H1 (cell line): ENCODE data around the gene AGXT2. TPM values are rescaled to one million over a fixed set of nuclear protein-coding genes. Genes with fewer than 3 reads are reported as not detected.

Experiments
- CTCF ChIA-PET: fragments of 300-600 bp; sonication (Branson Sonifier 250); formaldehyde crosslinking; loops from one replicate; lab custom pipeline; 2021; ENCODE audit not compliant: partially characterized antibody; lab: Charles Lee
- POLR2A ChIA-PET: fragments of 300-600 bp; sonication (Branson Sonifier 250); formaldehyde crosslinking; loops from one replicate; lab custom pipeline; 2021; ENCODE audit warnings: inconsistent platforms; ENCODE audit not compliant: partially characterized antibody; lab: Charles Lee
- DNase-seq, 2 experiments: peaks; one replicate each; pipeline versions ENCODE4 v3.0.0 to v3.0.0-alpha.2; 2010 to 2022; ENCODE audit warnings: low spot score in 2 of 2, low read depth in 1 of 2, mixed read lengths in 1 of 2
- FAIRE-seq: peaks from 2 replicates; lab custom pipeline; 2011; peaks lifted over from hg19 to GRCh38; lab: Jason Lieb, UNC
- H2AFZ ChIP-seq: 2 replicates; pipeline ENCODE4 v1.8.1; 2012; ENCODE audit warnings: low read length, inconsistent platforms
- H2AK5ac ChIP-seq: 2 replicates; pipeline ENCODE4 v1.6.1; 2013; ENCODE audit warnings: low read depth, low read length
- H2BK120ac ChIP-seq: replicated peaks from 2 replicates; pipeline ENCODE3; 2013; ENCODE audit warnings: low read depth, low read length, inconsistent platforms
- H2BK12ac ChIP-seq: 2 replicates; pipeline ENCODE4 v1.6.1; 2013; ENCODE audit warnings: low read depth, low read length
- H2BK15ac ChIP-seq: 2 replicates; pipeline ENCODE4 v1.6.1; 2013; ENCODE audit warnings: low read length
- H2BK20ac ChIP-seq: 2 replicates; pipeline ENCODE4 v1.6.1; 2013; ENCODE audit warnings: low read length
- H2BK5ac ChIP-seq: 2 replicates; pipeline ENCODE4 v1.6.1; 2013; ENCODE audit warnings: low read depth, low read length
- H3K14ac ChIP-seq: 2 replicates; pipeline ENCODE4 v1.6.1; 2013; ENCODE audit warnings: inconsistent platforms; ENCODE audit not compliant: insufficient read length
- H3K18ac ChIP-seq: 2 replicates; pipeline ENCODE4 v1.6.1; 2013; ENCODE audit warnings: low read length; ENCODE audit errors: extremely low read depth
- H3K23ac ChIP-seq: 2 replicates; pipeline ENCODE4 v1.6.1; 2013; ENCODE audit warnings: inconsistent platforms; ENCODE audit not compliant: insufficient read length
- H3K23me2 ChIP-seq: 2 replicates; pipeline ENCODE4 v1.6.1; 2013; ENCODE audit warnings: low read depth, low read length
- H3K27ac ChIP-seq: 2 replicates; pipeline ENCODE4 v1.6.1; 2011; ENCODE audit warnings: low read depth, low read length, inconsistent platforms
- H3K27me3 ChIP-seq, 4 experiments: replicated peaks in 1 of 4; 1 replicate in 1 of 4; 2 replicates in 3 of 4; pipeline versions ENCODE4 v1.6.1 to v1.8.1; 2011 to 2013; ENCODE audit warnings: low read length in 3 of 4, mild to moderate bottlenecking in 3 of 4, inconsistent platforms in 2 of 4, mixed read lengths in 2 of 4, moderate library complexity in 1 of 4; ENCODE audit not compliant: control insufficient read depth in 3 of 4, insufficient read depth in 3 of 4; ENCODE audit errors: extremely low read depth in 1 of 4
- H3K36me3 ChIP-seq, 4 experiments: 2 replicates each; pipeline versions ENCODE4 v1.6.1 to v1.8.1; 2011 to 2013; ENCODE audit warnings: mild to moderate bottlenecking in 4 of 4, low read length in 3 of 4, moderate library complexity in 2 of 4, control low read depth in 1 of 4, inconsistent platforms in 1 of 4; ENCODE audit not compliant: insufficient read depth in 4 of 4, control insufficient read depth in 2 of 4
- H3K4ac ChIP-seq: replicated peaks from 2 replicates; pipeline ENCODE3; 2013; ENCODE audit warnings: low read length, low read depth, mixed read lengths, inconsistent platforms; ENCODE audit not compliant: insufficient read length
- H3K4me1 ChIP-seq, 4 experiments: replicated peaks in 1 of 4; 1 replicate in 1 of 4; 2 replicates in 3 of 4; pipeline versions ENCODE4 v1.6.1 to v1.8.1; 2011 to 2013; ENCODE audit warnings: low read length in 3 of 4, inconsistent platforms in 2 of 4, mixed read lengths in 1 of 4; ENCODE audit not compliant: insufficient read depth in 4 of 4, control insufficient read depth in 3 of 4
- H3K4me2 ChIP-seq, 2 experiments: 2 replicates each; pipeline versions ENCODE4 v1.6.1 to v1.8.1; 2011 to 2013; ENCODE audit warnings: low read depth in 2 of 2, low read length in 2 of 2, control low read depth in 1 of 2, inconsistent platforms in 1 of 2, mild to moderate bottlenecking in 1 of 2; ENCODE audit not compliant: insufficient read depth in 1 of 2
- H3K4me3 ChIP-seq, 4 experiments: fragments of 200-600, 300-600 bp in 1 of 4; sonication (generic), shearing (Covaris generic), sonication (Bioruptor Twin) in 1 of 4; 2 replicates each; pipeline versions ENCODE4 v1.5.1 to v1.8.1; 2011 to 2016; ENCODE audit warnings: low read length in 4 of 4, low read depth in 3 of 4, control low read depth in 2 of 4, inconsistent platforms in 2 of 4, mild to moderate bottlenecking in 2 of 4, mixed read lengths in 1 of 4, moderate library complexity in 1 of 4; ENCODE audit not compliant: insufficient read depth in 2 of 4; ENCODE audit errors: extremely low read depth in 1 of 4
- H3K56ac ChIP-seq: replicated peaks from 2 replicates; pipeline ENCODE3; 2013; ENCODE audit warnings: low read depth, mild to moderate bottlenecking, mixed read lengths, low read length, inconsistent platforms; ENCODE audit not compliant: insufficient read length
- H3K79me1 ChIP-seq: 2 replicates; pipeline ENCODE4 v1.6.1; 2013; ENCODE audit warnings: low read depth, low read length, control low read depth
- H3K79me2 ChIP-seq, 2 experiments: 2 replicates each; pipeline versions ENCODE4 v1.6.1 to v1.8.1; 2012 to 2013; ENCODE audit warnings: low read length in 2 of 2, mild to moderate bottlenecking in 2 of 2, inconsistent platforms in 1 of 2; ENCODE audit not compliant: insufficient read depth in 2 of 2, control insufficient read depth in 1 of 2
- H3K9ac ChIP-seq, 4 experiments: replicated peaks in 1 of 4; 1 replicate in 1 of 4; 2 replicates in 3 of 4; pipeline versions ENCODE4 v1.6.1 to v1.8.1; 2011 to 2013; ENCODE audit warnings: low read depth in 3 of 4, low read length in 3 of 4, control low read depth in 2 of 4, mild to moderate bottlenecking in 2 of 4, moderate library complexity in 2 of 4, inconsistent platforms in 1 of 4; ENCODE audit errors: extremely low read depth in 1 of 4
- H3K9me3 ChIP-seq, 2 experiments: 2 replicates each; pipeline versions ENCODE4 v1.6.1 to v1.8.1; 2012 to 2013; ENCODE audit warnings: mild to moderate bottlenecking in 2 of 2, moderate library complexity in 2 of 2, control low read depth in 1 of 2, inconsistent platforms in 1 of 2, low read depth in 1 of 2, low read length in 1 of 2, mixed read lengths in 1 of 2; ENCODE audit not compliant: insufficient read depth in 2 of 2
- H4K20me1 ChIP-seq, 2 experiments: replicated peaks in 1 of 2; 2 replicates each; pipeline versions ENCODE3 to v1.8.1; 2011 to 2013; ENCODE audit warnings: inconsistent platforms in 2 of 2, low read length in 2 of 2, mild to moderate bottlenecking in 1 of 2; ENCODE audit not compliant: insufficient read depth in 2 of 2, control insufficient read depth in 1 of 2
- H4K5ac ChIP-seq: 2 replicates; pipeline ENCODE4 v1.6.1; 2013; ENCODE audit warnings: low read length, low read depth, mixed read lengths, inconsistent platforms; ENCODE audit not compliant: insufficient read length
- H4K8ac ChIP-seq: 2 replicates; pipeline ENCODE4 v1.8.0; 2013; ENCODE audit warnings: mild to moderate bottlenecking, moderate library complexity, low read length, inconsistent platforms; ENCODE audit not compliant: insufficient read depth; ENCODE audit errors: extremely low read depth
- H4K91ac ChIP-seq: replicated peaks from 2 replicates; pipeline ENCODE3; 2013; ENCODE audit warnings: low read length, mixed read lengths, inconsistent platforms; ENCODE audit not compliant: insufficient read length
- CBX8 ChIP-seq: fragments of 300-800, 300-1000 bp; sonication (generic); IDR thresholded peaks from 2 replicates; pipeline ENCODE4 v1.7.1; 2016; ENCODE audit warnings: low read depth, low read length, borderline replicate concordance
- CEBPB ChIP-seq: IDR thresholded peaks from 2 replicates; pipeline ENCODE4 v1.6.1; 2012; ENCODE audit warnings: low read depth, low read length
- CREB1 ChIP-seq: IDR thresholded peaks from 2 replicates; pipeline ENCODE4 v1.6.1; 2012; ENCODE audit warnings: inconsistent platforms
- EGR1 ChIP-seq: IDR thresholded peaks from 2 replicates; pipeline ENCODE4 v1.6.1; 2011; ENCODE audit warnings: low read depth, low read length, borderline replicate concordance
- FOSL1 ChIP-seq: IDR thresholded peaks from 2 replicates; pipeline ENCODE4 v1.6.1; 2011; ENCODE audit warnings: mild to moderate bottlenecking, low read depth, low read length, moderate library complexity; ENCODE audit not compliant: insufficient read depth
- JUND ChIP-seq: IDR thresholded peaks from 2 replicates; pipeline ENCODE4 v1.6.1; 2011; ENCODE audit warnings: mild to moderate bottlenecking, improper control_type of control experiment, low read length
- NANOG ChIP-seq: IDR thresholded peaks from 2 replicates; pipeline ENCODE4 v1.6.1; 2011; ENCODE audit warnings: low read length, low read depth, mild to moderate bottlenecking, inconsistent platforms; ENCODE audit not compliant: insufficient read depth, poor library complexity, severe bottlenecking
- POU5F1 ChIP-seq: IDR thresholded peaks from 2 replicates; pipeline ENCODE4 v1.6.1; 2011; ENCODE audit warnings: low read depth, mild to moderate bottlenecking, low read length, moderate library complexity
- RBBP5 ChIP-seq: IDR thresholded peaks from 2 replicates; pipeline ENCODE4 v1.7.1; 2012; ENCODE audit warnings: low read depth, mild to moderate bottlenecking, inconsistent platforms, low read length, moderate library complexity, borderline replicate concordance
- SIX5 ChIP-seq: IDR thresholded peaks from 2 replicates; pipeline ENCODE4 v1.6.1; 2011; ENCODE audit warnings: mild to moderate bottlenecking, low read depth, low read length
- SP2 ChIP-seq: IDR thresholded peaks from 2 replicates; pipeline ENCODE4 v1.6.1; 2012; ENCODE audit warnings: mild to moderate bottlenecking, low read length, inconsistent platforms
- TBP ChIP-seq: IDR thresholded peaks from 2 replicates; pipeline ENCODE4 v1.6.1; 2011; ENCODE audit warnings: low read depth, low read length, improper control_type of control experiment
- TEAD4 ChIP-seq: IDR thresholded peaks from 2 replicates; pipeline ENCODE4 v1.6.1; 2012; ENCODE audit warnings: low read depth, low read length, inconsistent platforms, mixed read lengths
- ZNF274 ChIP-seq: IDR thresholded peaks from 2 replicates; pipeline ENCODE4 v1.7.0; 2012; ENCODE audit warnings: low read length, borderline replicate concordance; ENCODE audit errors: extremely low read depth
- WGBS, 2 experiments: shearing (Covaris generic) in 1 of 2; methylation state at CpG; one replicate each; pipeline versions ENCODE4 v1.1.6 to v1.1.7; 2013 to 2015; ENCODE audit warnings: low lambda C conversion rate in 2 of 2, mixed read lengths in 2 of 2, inconsistent platforms in 1 of 2, low coverage in 1 of 2, missing lambda C conversion rate in 1 of 2; ENCODE audit not compliant: insufficient replicate concordance in 2 of 2, insufficient coverage in 1 of 2, insufficient read length in 1 of 2; ENCODE audit errors: extremely low coverage in 1 of 2, missing lambda C conversion rate in 1 of 2; 5-methylcytosine and 5-hydroxymethylcytosine counted together
- polyA plus RNA-seq, 7 experiments: library from polyadenylated mRNA; depleted of rRNA in 3 of 7; stranded (reverse) in 5 of 7; unstranded in 2 of 7; fragments of >200 nt in 5 of 7; fragments of 200-250 nt in 2 of 7; gene quantifications; 1 replicate in 5 of 7; 2 replicates in 1 of 7; 4 replicates in 1 of 7; pipeline versions ENCODE4 v1.2.1 to v1.2.3, GENCODE V29; 2011 to 2013; ENCODE audit warnings: missing spikeins in 2 of 7, mixed read lengths in 2 of 7
- total RNA-seq: library from RNA; stranded (reverse); fragmentation: NEBNext Ultra II Directional; extraction: Animal tissue kit (Norgen Biotek cat#: 25700); gene quantifications from 2 replicates; pipeline ENCODE4 v1.2.1, GENCODE V29; 2021

Gene AGXT2
- total and polyA plus RNA-seq, 2 of the 8 experiments (the other 6 are each of a cell fraction or from before 2014, with no cell fraction given), result not detected

- Histone ChIP-seq H3K79me1 (no peaks in the 10 kb centered on the region), H2BK5ac (no peak overlapping the region), H4K91ac (no peak overlapping the region), H3K14ac (no peak overlapping the region), H2AFZ (no peak overlapping the region), H3K79me2 (no peaks in the 10 kb centered on the region), H2BK12ac (no peak overlapping the region), H3K4me3 (no peak overlapping the region), H3K27me3 (no peaks in the 10 kb centered on the region), H3K18ac (no peak overlapping the region), H2BK120ac (no peak overlapping the region), H3K23ac (no peak overlapping the region), H4K20me1 (no peaks in the 10 kb centered on the region), H3K23me2 (no peaks in the 10 kb centered on the region), H3K56ac (no peak overlapping the region), H3K9ac (no peak overlapping the region), H3K36me3 (no peaks in the 10 kb centered on the region), H3K27ac (no peak overlapping the region), H3K4me1 (no peaks in the 10 kb centered on the region), H2BK20ac (no peak overlapping the region), H3K9me3 (no peaks in the 10 kb centered on the region), H2AK5ac (no peak overlapping the region), H4K8ac (no peak overlapping the region), H3K4ac (no peak overlapping the region), H2BK15ac (no peak overlapping the region), H4K5ac (no peak overlapping the region), H3K4me2 (no peak overlapping the region)
- ChIA-PET CTCF (no interaction called here), POLR2A (no interaction called here)
- DNase-seq, result no peak
- TF ChIP-seq EGR1 (no peak), NANOG (no peak), CREB1 (no peak), RBBP5 (no peak), CBX8 (no peak), SIX5 (no peak), ZNF274 (no peak), POU5F1 (no peak), SP2 (no peak), CEBPB (no peak), TBP (no peak), TEAD4 (no peak), JUND (no peak), FOSL1 (no peak)
- no peak for FAIRE-seq
- 75% methylated on average over 6 of the region's 6 CpGs; no CpG with 5 or more reads in 1 of the 2 experiments for WGBS, 2 experiments
These were observed 33.4 kb upstream of the AGXT2 start for GRCh38 chr5:35081134-35081533.
